Mesenchymal stem cell (in vitro differentiated cells and primary cell): ENCODE data around the gene TMC4.
A peak's percentile ranks its signal among the peaks of the same experiment; 100 is the strongest.

Experiments used
- DNase-seq: peaks from one replicate; pipeline ENCODE4 v3.0.0-alpha.2; 2013
- H2AFZ ChIP-seq: one replicate; pipeline ENCODE4 v1.6.1; 2013; ENCODE audit warnings: low read depth, mild to moderate bottlenecking, control low read depth, inconsistent platforms, low read length, moderate library complexity
- H2AK5ac ChIP-seq: 2 replicates; pipeline ENCODE4 v1.6.1; 2013; ENCODE audit warnings: low read length, moderate library complexity, mild to moderate bottlenecking, inconsistent platforms; ENCODE audit not compliant: severe bottlenecking
- H2BK120ac ChIP-seq: one replicate; pipeline ENCODE4 v1.6.1; 2013; ENCODE audit warnings: low read depth, mild to moderate bottlenecking, inconsistent platforms, low read length, moderate library complexity
- H2BK12ac ChIP-seq, 2 experiments: one replicate each; pipeline ENCODE4 v1.6.1; 2013; ENCODE audit warnings: inconsistent platforms in 2 of 2, low read length in 2 of 2, mild to moderate bottlenecking in 2 of 2, moderate library complexity in 2 of 2, control low read depth in 1 of 2
- H2BK15ac ChIP-seq: one replicate; pipeline ENCODE4 v1.6.1; 2013; ENCODE audit warnings: mild to moderate bottlenecking, low read depth, inconsistent platforms; ENCODE audit not compliant: poor library complexity, severe bottlenecking
- H2BK5ac ChIP-seq: 2 replicates; pipeline ENCODE4 v1.6.1; 2013; ENCODE audit warnings: low read depth, mild to moderate bottlenecking, low read length, control low read depth, inconsistent platforms; ENCODE audit not compliant: poor library complexity, severe bottlenecking
- H3K14ac ChIP-seq, 2 experiments: one replicate each; pipeline ENCODE4 v1.6.1; 2013; ENCODE audit warnings: inconsistent platforms in 2 of 2, low read length in 2 of 2, control low read depth in 1 of 2, mild to moderate bottlenecking in 1 of 2, moderate library complexity in 1 of 2
- H3K18ac ChIP-seq, 2 experiments: one replicate each; pipeline ENCODE4 v1.6.1; 2013; ENCODE audit warnings: inconsistent platforms in 2 of 2, low read length in 2 of 2, control low read depth in 1 of 2, low read depth in 1 of 2, mild to moderate bottlenecking in 1 of 2
- H3K23ac ChIP-seq, 2 experiments: one replicate each; pipeline ENCODE4 v1.6.1; 2013; ENCODE audit warnings: inconsistent platforms in 2 of 2, low read length in 2 of 2, mild to moderate bottlenecking in 2 of 2, moderate library complexity in 2 of 2, control low read depth in 1 of 2
- H3K27ac ChIP-seq: 2 replicates; pipeline ENCODE4 v1.5.1; 2013; ENCODE audit warnings: mild to moderate bottlenecking, moderate library complexity, low read length, control low read depth, inconsistent platforms; ENCODE audit not compliant: poor library complexity, severe bottlenecking
- H3K27me3 ChIP-seq, 2 experiments: 2 replicates each; pipeline versions ENCODE4 v1.6.1 to v1.7.0; 2013; ENCODE audit warnings: low read length in 2 of 2, mild to moderate bottlenecking in 2 of 2, moderate library complexity in 2 of 2, control low read depth in 1 of 2, inconsistent platforms in 1 of 2; ENCODE audit not compliant: control insufficient read depth in 1 of 2, insufficient read depth in 1 of 2
- H3K36me3 ChIP-seq, 2 experiments: 2 replicates each; pipeline versions ENCODE4 v1.6.1 to v1.7.0; 2013; ENCODE audit warnings: low read length in 2 of 2, control low read depth in 1 of 2, inconsistent platforms in 1 of 2, low read depth in 1 of 2, mild to moderate bottlenecking in 1 of 2; ENCODE audit not compliant: insufficient read depth in 2 of 2, control insufficient read depth in 1 of 2
- H3K4ac ChIP-seq, 2 experiments: one replicate each; pipeline ENCODE4 v1.6.1; 2013; ENCODE audit warnings: inconsistent platforms in 2 of 2, low read length in 2 of 2, mild to moderate bottlenecking in 2 of 2, moderate library complexity in 2 of 2, control low read depth in 1 of 2, low read depth in 1 of 2
- H3K4me1 ChIP-seq: 2 replicates; pipeline ENCODE4 v1.6.1; 2013; ENCODE audit warnings: low read depth, low read length, control low read depth; ENCODE audit not compliant: control insufficient read depth, insufficient read depth
- H3K4me2 ChIP-seq: 2 replicates; pipeline ENCODE4 v1.6.1; 2013; ENCODE audit warnings: low read length, mild to moderate bottlenecking, inconsistent platforms; ENCODE audit not compliant: poor library complexity, severe bottlenecking
- H3K4me3 ChIP-seq, 2 experiments: 2 replicates each; pipeline versions ENCODE4 v1.5.1 to v1.7.0; 2013; ENCODE audit warnings: low read length in 2 of 2, mild to moderate bottlenecking in 2 of 2, control low read depth in 1 of 2, low read depth in 1 of 2; ENCODE audit not compliant: insufficient read depth in 1 of 2
- H3K79me1 ChIP-seq: replicated peaks from 2 replicates; pipeline ENCODE4 v1.6.1; 2013; ENCODE audit warnings: mild to moderate bottlenecking, control low read depth, low read length, inconsistent platforms; ENCODE audit not compliant: poor library complexity, severe bottlenecking
- H3K9ac ChIP-seq: 2 replicates; pipeline ENCODE4 v1.7.0; 2013; ENCODE audit warnings: mild to moderate bottlenecking, low read length, moderate library complexity
- H3K9me3 ChIP-seq: 2 replicates; pipeline ENCODE4 v1.7.0; 2013; ENCODE audit warnings: mild to moderate bottlenecking, low read length; ENCODE audit not compliant: control insufficient read depth
- H4K8ac ChIP-seq: one replicate; pipeline ENCODE4 v1.6.1; 2013; ENCODE audit warnings: inconsistent platforms, mild to moderate bottlenecking, low read length, moderate library complexity
- H4K91ac ChIP-seq: one replicate; pipeline ENCODE4 v1.6.1; 2013; ENCODE audit warnings: mild to moderate bottlenecking, low read length, inconsistent platforms
- WGBS: methylation state at CpG from one replicate; pipeline ENCODE4 v1.1.7; 2013; ENCODE audit warnings: mixed read lengths; 5-methylcytosine and 5-hydroxymethylcytosine counted together

The TMC4 gene

DNA sequence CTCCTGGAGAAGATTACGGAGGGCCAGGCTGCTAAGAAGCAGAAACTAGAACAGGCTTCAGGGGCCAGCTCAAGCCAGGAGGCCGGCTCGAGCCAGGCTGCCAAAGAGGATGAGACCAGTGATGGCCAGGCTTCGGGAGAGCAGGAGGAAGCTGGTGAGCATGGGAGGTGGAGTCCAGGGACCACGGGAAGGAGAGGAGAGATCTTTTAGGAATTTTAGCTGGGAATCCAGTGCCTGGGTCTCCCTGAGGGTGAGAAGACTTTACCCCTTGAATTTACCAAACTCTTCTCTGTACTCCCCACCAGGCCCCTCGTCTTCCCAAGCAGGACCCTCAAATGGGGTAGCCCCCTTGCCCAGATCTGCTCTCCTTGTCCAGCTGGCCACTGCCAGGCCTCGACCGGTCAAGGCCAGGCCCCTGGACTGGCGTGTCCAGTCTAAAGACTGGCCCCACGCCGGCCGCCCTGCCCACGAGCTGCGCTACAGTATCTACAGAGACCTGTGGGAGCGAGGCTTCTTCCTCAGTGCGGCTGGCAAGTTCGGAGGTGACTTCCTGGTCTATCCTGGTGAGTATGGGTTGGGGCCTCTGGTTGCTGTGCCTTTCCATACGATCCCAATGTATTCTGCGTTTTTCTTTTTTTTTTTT, 19.0 kb upstream of the TMC4 start:
- Histone ChIP-seq H3K4me2 (peak overlapping the region; percentile 72), H2BK120ac (no peak overlapping the region), H3K9ac (peak overlapping the region; percentile 94), H3K27me3 (no peaks in the 10 kb centered on the region), H3K4me3 (peak overlapping the region; percentile 85 to 89), H2BK15ac (peak overlapping the region; percentile 17), H4K8ac (peak overlapping the region; percentile 39), H3K36me3 (peaks cover 17 to 40% of the 10 kb centered on the region in 2 experiments), H2AFZ (no peak overlapping the region), H2AK5ac (peak overlapping the region; percentile 67), H3K9me3 (no peaks in the 10 kb centered on the region), H3K27ac (peak overlapping the region; percentile 59), H3K4me1 (peaks cover 16% of the 10 kb centered on the region), H3K79me1 (peaks cover 15% of the 10 kb centered on the region), H3K23ac (peak overlapping the region in 1 of 2 experiments; percentile 23), H4K91ac (peak overlapping the region; percentile 76), H2BK12ac (peak overlapping the region in 1 of 2 experiments; percentile 47), H3K14ac (peak overlapping the region in 1 of 2 experiments; percentile 9), H2BK5ac (no peak overlapping the region), H3K18ac (peak overlapping the region; percentile 16 to 34), H3K4ac (peak overlapping the region; percentile 70 to 78)
- 67% methylated on average over 18 of the region's 19 CpGs for WGBS
- DNase-seq = no peak

DNA sequence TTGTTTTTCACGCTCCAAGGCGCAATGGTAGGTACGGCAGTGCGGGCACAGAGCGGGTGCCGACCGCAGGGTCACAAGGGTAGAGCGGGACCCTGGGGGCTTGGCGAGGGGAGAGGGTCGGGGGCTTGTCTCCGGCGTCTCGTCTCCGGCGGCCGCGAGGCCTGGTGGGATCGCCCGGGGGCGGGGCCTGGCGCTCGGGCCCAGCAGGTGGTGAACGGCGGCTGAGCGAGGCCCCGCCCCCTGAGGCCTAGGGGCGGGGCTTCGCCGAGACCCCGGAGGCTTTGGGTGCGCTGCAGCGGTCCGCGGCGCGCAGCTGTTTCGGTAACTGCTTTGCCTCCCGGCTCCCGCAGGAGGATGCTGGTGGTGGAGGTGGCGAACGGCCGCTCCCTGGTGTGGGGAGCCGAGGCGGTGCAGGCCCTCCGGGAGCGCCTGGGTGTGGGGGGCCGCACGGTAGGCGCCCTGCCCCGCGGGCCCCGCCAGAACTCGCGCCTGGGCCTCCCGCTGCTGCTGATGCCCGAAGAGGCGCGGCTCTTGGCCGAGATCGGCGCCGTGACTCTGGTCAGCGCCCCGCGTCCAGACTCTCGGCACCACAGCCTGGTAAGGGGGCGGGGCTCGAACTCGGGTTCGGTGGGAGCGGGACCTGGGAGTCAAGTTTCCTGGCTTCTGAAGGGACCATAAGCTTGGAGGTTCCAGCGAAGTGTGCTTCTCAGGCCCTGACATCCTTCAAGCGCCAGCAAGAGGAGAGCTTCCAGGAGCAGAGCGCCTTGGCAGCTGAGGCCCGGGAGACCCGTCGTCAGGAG, 18.3 kb upstream of the TMC4 start, which contains the start of gene TSEN34:
TSEN34 (plus strand) TSS at position 298 of the 800 bp plus-strand sequence; CDS start at position 355, 57 bp downstream.
- H3K36me3 ChIP-seq = peaks cover 24 to 42% of the 10 kb centered on the region in 2 experiments

DNA sequence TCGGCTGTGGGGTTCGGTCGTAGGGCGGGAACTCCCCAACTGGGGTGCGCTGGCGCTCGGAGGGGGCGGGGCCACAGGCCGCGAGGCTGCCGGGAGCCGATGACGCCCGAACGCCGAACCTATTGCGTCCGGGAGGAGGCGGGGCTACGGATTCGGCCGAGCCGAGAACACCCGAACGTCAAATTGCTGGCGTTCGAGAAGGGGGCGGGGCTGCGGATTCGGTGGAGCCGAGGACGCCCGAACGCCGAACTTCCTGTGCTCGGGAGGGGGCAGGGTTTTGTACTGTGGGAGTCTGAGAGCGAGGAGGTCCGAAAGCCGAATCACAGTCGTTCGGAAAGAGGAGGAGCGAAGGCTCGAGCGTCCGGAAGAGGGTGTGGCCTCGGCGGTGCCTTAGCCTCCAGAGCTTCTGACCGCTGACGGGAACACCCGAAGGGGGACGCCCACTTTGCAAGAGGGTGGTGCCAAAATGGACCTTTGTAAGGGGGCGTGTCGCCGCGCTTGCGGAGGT, 17.6 kb upstream of the TMC4 start:
- peak overlapping the region; percentile 75 for H2BK15ac ChIP-seq
- H3K4me2 ChIP-seq = peak overlapping the region; percentile 72
- H4K91ac ChIP-seq = peak overlapping the region; percentile 92
- H3K4ac ChIP-seq = peak overlapping the region; percentile 24 to 86
- peak overlapping the region; percentile 94 for H3K9ac ChIP-seq
- peaks cover 18% of the 10 kb centered on the region for H3K4me1 ChIP-seq
- H3K23ac ChIP-seq = no peak overlapping the region
- peak overlapping the region; percentile 86 for H4K8ac ChIP-seq
- WGBS = under 1% methylated on average over 55 of the region's 56 CpGs
- peak overlapping the region; percentile 97 for H2BK5ac ChIP-seq
- H3K18ac ChIP-seq = peak overlapping the region; percentile 91 to 92
- H3K27ac ChIP-seq = peak overlapping the region; percentile 99
- DNase-seq = peak; percentile 100
- peak overlapping the region; percentile 85 to 89 for H3K4me3 ChIP-seq
- no peak overlapping the region for H2AK5ac ChIP-seq
- no peak overlapping the region for H2BK12ac ChIP-seq
- peak overlapping the region in 1 of 2 experiments; percentile 80 for H3K14ac ChIP-seq
- peaks cover 25 to 41% of the 10 kb centered on the region in 2 experiments for H3K36me3 ChIP-seq
- no peaks in the 10 kb centered on the region for H3K9me3 ChIP-seq
- peaks cover 21% of the 10 kb centered on the region for H3K79me1 ChIP-seq
- peak overlapping the region; percentile 55 for H2AFZ ChIP-seq
- H3K27me3 ChIP-seq = no peaks in the 10 kb centered on the region
- peak overlapping the region; percentile 54 for H2BK120ac ChIP-seq

More for the DNA sequence above, 18.3 kb upstream of the TMC4 start, which contains the start of gene TSEN34:
- Histone ChIP-seq H3K4me3 (peak within 1 kb of the TSS; percentile 85 to 89), H3K9me3 (no peaks in the 10 kb centered on the region), H3K23ac (peak within 1 kb of the TSS in 1 of 2 experiments; percentile 79), H2AFZ (peak within 1 kb of the TSS; percentile 83), H3K4me2 (peak within 1 kb of the TSS; percentile 72), H3K79me1 (peaks cover 22% of the 10 kb centered on the region), H3K14ac (peak within 1 kb of the TSS in 1 of 2 experiments; percentile 96), H4K91ac (peak within 1 kb of the TSS; percentile 92), H2BK5ac (peak within 1 kb of the TSS; percentile 97), H3K4me1 (peaks cover 18% of the 10 kb centered on the region), H3K27ac (peak within 1 kb of the TSS; percentile 99), H2AK5ac (no peak within 1 kb of the TSS), H2BK15ac (peak within 1 kb of the TSS; percentile 75), H3K27me3 (no peaks in the 10 kb centered on the region), H3K9ac (peak within 1 kb of the TSS; percentile 94), H2BK12ac (peak within 1 kb of the TSS in 1 of 2 experiments; percentile 85), H2BK120ac (peak within 1 kb of the TSS; percentile 54), H3K4ac (peak within 1 kb of the TSS; percentile 75 to 86), H4K8ac (peak within 1 kb of the TSS; percentile 86), H3K18ac (peak within 1 kb of the TSS; percentile 92 to 98)
- DNase-seq = peak; percentile 91
- WGBS = under 1% methylated on average over 51 of the region's 77 CpGs
